Osteocyte (in vitro differentiated cells): ENCODE results near the gene HSPBP1. TPM values are rescaled to one million over a fixed set of nuclear protein-coding genes. Genes with fewer than 3 reads are reported as not detected.
A peak's percentile ranks its signal among the peaks of the same experiment; 100 is the strongest.

Experiments used
- DNase-seq: peaks from one replicate; pipeline ENCODE4 v3.0.0; 2021; ENCODE audit warnings: mixed read lengths; ENCODE audit not compliant: unreplicated experiment; ENCODE audit errors: extremely low spot score
- H3K27ac Mint-ChIP-seq: one replicate; pipeline ENCODE4 v1.8.0; 2021; ENCODE audit warnings: mild to moderate bottlenecking, mixed read lengths; ENCODE audit not compliant: unreplicated experiment
- H3K27me3 Mint-ChIP-seq: one replicate; pipeline ENCODE4 v1.8.0; 2021; ENCODE audit warnings: mixed read lengths; ENCODE audit not compliant: unreplicated experiment
- H3K36me3 Mint-ChIP-seq: one replicate; pipeline ENCODE4 v1.8.0; 2021; ENCODE audit warnings: mixed read lengths; ENCODE audit not compliant: unreplicated experiment
- H3K4me1 Mint-ChIP-seq: one replicate; pipeline ENCODE4 v1.8.0; 2021; ENCODE audit warnings: mixed read lengths; ENCODE audit not compliant: unreplicated experiment
- H3K4me3 Mint-ChIP-seq: one replicate; pipeline ENCODE4 v1.8.0; 2021; ENCODE audit warnings: mild to moderate bottlenecking, moderate library complexity, mixed read lengths; ENCODE audit not compliant: unreplicated experiment
- H3K9me3 Mint-ChIP-seq: one replicate; pipeline ENCODE4 v1.8.0; 2021; ENCODE audit warnings: mixed read lengths; ENCODE audit not compliant: unreplicated experiment
- CTCF ChIP-seq: fragments of 200-600 bp; sonication (generic); IDR thresholded peaks from 2 replicates; pipeline ENCODE4 v1.5.0; 2021; ENCODE audit warnings: antibody characterized with exemption, mild to moderate bottlenecking, moderate library complexity
- total RNA-seq: library from RNA; stranded (reverse); gene quantifications from 2 replicates; pipeline ENCODE4 v1.2.1, GENCODE V29; 2021

The HSPBP1 gene
- total RNA-seq, 1 donor from 2014 or later, result 29.8 TPM

DNA sequence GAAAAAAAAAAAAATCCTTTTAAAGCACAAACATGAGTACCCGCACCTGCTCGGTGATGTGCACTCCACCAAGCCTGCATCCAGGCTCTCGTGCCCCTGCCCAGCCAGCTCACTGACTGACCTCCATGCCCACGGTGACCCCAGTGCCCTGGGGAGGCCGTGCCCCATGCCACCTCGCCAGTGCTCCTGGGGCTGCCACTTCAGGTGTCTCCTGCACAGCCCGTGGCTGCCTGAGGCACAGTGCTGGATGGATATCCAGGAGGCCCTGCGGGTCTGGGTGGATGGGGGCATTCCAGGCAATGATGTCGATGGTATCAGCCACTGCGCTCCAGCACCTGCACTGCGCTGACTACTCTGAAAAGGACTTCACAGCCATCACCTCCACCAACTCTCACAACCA, 30.1 kb downstream of the HSPBP1 start:
- no peak for TF ChIP-seq CTCF
- H3K4me1 Mint-ChIP-seq, result peaks cover 26% of the 10 kb centered on the region
- DNase-seq, result no peak
- H3K4me3 Mint-ChIP-seq, result no peak overlapping the region
- peaks cover 4% of the 10 kb centered on the region for H3K36me3 Mint-ChIP-seq
- H3K27ac Mint-ChIP-seq, result no peak overlapping the region
- H3K9me3 Mint-ChIP-seq, result no peaks in the 10 kb centered on the region
- H3K27me3 Mint-ChIP-seq, result no peaks in the 10 kb centered on the region

DNA sequence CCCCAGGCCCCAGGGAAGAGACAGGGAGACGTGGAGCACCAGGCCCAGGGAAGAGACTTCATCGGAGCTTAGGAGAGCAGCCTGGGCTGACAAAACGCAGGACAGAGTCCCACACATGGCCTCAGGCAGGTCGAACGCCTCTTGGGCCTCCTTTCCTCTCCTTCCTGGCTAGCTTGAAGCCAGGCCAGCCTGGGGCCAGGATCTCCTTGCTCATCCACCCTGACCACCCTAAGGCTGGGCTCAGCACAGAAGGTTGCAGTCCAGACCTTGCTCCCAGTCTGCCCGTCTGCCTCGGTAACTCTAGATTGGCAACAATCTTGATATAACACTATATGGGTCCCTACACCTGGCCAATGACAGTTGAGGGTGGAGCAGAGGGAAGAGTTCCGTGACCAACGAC, 31.2 kb downstream of the HSPBP1 start:
- Mint-ChIP-seq H3K4me1 (peaks cover 22% of the 10 kb centered on the region), H3K27ac (peak overlapping the region; percentile 62), H3K9me3 (no peaks in the 10 kb centered on the region), H3K36me3 (peaks cover 8% of the 10 kb centered on the region), H3K4me3 (no peak overlapping the region), H3K27me3 (no peaks in the 10 kb centered on the region)
- no peak for TF ChIP-seq CTCF
- no peak for DNase-seq

DNA sequence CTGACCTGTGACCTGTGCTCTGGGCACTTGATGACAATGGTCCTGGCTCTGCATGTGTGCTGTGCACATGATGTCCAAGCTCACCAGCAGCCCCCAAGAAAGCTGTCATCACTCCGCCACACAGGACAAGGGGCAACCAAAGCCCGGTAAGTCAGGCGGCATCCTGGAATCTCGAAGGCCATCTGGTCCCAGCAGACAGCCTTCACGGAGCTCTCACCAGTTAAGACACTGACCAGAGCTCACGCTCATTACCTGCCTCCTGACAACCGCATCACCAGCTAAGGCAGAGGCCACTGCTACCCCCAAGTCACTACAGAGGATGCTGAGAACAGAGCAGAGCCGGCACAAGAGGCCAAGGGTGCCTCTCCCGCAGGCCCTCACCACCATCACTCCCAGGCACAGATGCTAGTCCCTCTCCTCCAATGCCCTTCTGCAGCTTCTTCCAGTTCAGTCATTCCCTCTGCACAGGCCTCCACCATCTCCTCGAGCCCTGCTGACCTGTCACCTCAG, 31.7 kb downstream of the HSPBP1 start:
- H3K27me3 Mint-ChIP-seq, result no peaks in the 10 kb centered on the region
- H3K36me3 Mint-ChIP-seq, result peaks cover 10% of the 10 kb centered on the region
- H3K4me1 Mint-ChIP-seq, result peaks cover 22% of the 10 kb centered on the region
- peak overlapping the region; percentile 62 for H3K27ac Mint-ChIP-seq
- DNase-seq, result no peak
- no peaks in the 10 kb centered on the region for H3K9me3 Mint-ChIP-seq
- no peak for TF ChIP-seq CTCF
- H3K4me3 Mint-ChIP-seq, result no peak overlapping the region

DNA sequence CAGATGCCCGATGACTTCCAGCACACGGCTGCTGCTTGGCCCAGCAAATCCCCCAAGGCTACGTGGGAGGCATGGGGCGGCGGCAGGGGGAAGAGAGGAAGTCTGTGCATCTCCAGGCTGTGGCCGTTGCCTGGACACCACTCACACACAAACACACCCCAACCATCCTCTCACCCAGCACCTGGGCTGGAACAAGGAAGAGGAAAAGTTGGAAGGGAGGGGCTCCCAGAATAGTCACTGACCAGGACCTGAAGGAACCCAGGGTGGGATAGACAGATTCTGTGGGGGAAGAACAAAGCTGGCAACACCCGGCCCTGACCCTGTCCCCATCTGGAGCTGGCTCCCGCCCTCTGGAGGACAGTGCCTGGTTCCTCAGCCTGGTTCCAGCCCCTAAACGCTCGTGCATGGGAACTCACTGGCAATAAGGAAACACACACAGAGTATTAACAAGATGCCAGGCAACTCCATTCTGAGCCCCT, 32.2 kb downstream of the HSPBP1 start:
- no peaks in the 10 kb centered on the region for H3K9me3 Mint-ChIP-seq
- peaks cover 22% of the 10 kb centered on the region for H3K4me1 Mint-ChIP-seq
- no peak for TF ChIP-seq CTCF
- no peak overlapping the region for H3K4me3 Mint-ChIP-seq
- H3K27ac Mint-ChIP-seq, result peak overlapping the region; percentile 62
- DNase-seq, result no peak
- peaks cover 12% of the 10 kb centered on the region for H3K36me3 Mint-ChIP-seq
- no peaks in the 10 kb centered on the region for H3K27me3 Mint-ChIP-seq

GRCh38 chr19:55246462-55247451, 33.2 kb downstream of the HSPBP1 start:
- Mint-ChIP-seq H3K27me3 (no peaks in the 10 kb centered on the region), H3K4me3 (no peak overlapping the region)

More at GRCh38 chr19:55246462-55247451, 33.2 kb downstream of the HSPBP1 start:
- DNase-seq, result no peak
- H3K9me3 Mint-ChIP-seq, result no peaks in the 10 kb centered on the region
- no peak for TF ChIP-seq CTCF
- peaks cover 22% of the 10 kb centered on the region for H3K4me1 Mint-ChIP-seq
- H3K27ac Mint-ChIP-seq, result no peak overlapping the region
- peaks cover 13% of the 10 kb centered on the region for H3K36me3 Mint-ChIP-seq
